ENCODE results near the gene LYPD6.

LYPD6 gene

GRCh38 chr2:149330127-149331022 is at the start of gene LYPD6:
TSS of gene LYPD6 (plus strand) at chr2:149330587. CDS start at chr2:149437709, 107,122 bp downstream.
- H3K4me3 ChIP-seq (ENCODE audit: low read length), result peak within 1 kb of the TSS; percentile 65
- no peak for TF ChIP-seq CTCF (IDR thresholded peaks at IDR 0.05; ENCODE audit: insufficient read depth, low read depth, low read length, missing control alignments)
- DNase-seq (ENCODE audit: low read depth), result peak; percentile 82

- DNase-seq (ENCODE audit: low read depth), result no peak
- no peak overlapping the region for H3K4me3 ChIP-seq (ENCODE audit: low read length)
- TF ChIP-seq CTCF (IDR thresholded peaks at IDR 0.05; ENCODE audit: insufficient read depth, low read depth, low read length, missing control alignments), result no peak
Measured at GRCh38 chr2:149281441-149281840, 48.9 kb upstream of the LYPD6 start.

- DNase-seq (ENCODE audit: low read depth), result no peak
- TF ChIP-seq CTCF (IDR thresholded peaks at IDR 0.05; ENCODE audit: insufficient read depth, low read depth, low read length, missing control alignments), result no peak
- H3K4me3 ChIP-seq (ENCODE audit: low read length), result no peak overlapping the region
Measured at GRCh38 chr2:149290662-149291061, 39.7 kb upstream of the LYPD6 start.

- TF ChIP-seq CTCF (IDR thresholded peaks at IDR 0.05; ENCODE audit: insufficient read depth, low read depth, low read length, missing control alignments), result no peak
- no peak for DNase-seq (ENCODE audit: low read depth)
Measured at GRCh38 chr2:149291881-149292280, 38.5 kb upstream of the LYPD6 start.

GRCh38 chr2:149296031-149296430 is 34.4 kb upstream of the LYPD6 start:
- no peak for DNase-seq (ENCODE audit: low read depth)
- no peak overlapping the region for H3K4me3 ChIP-seq (ENCODE audit: low read length)
- no peak for TF ChIP-seq CTCF (IDR thresholded peaks at IDR 0.05; ENCODE audit: insufficient read depth, low read depth, low read length, missing control alignments)

More at GRCh38 chr2:149291881-149292280, 38.5 kb upstream of the LYPD6 start:
- no peak overlapping the region for H3K4me3 ChIP-seq (ENCODE audit: low read length)

GRCh38 chr2:149307014-149307413 is 23.4 kb upstream of the LYPD6 start:
- TF ChIP-seq CTCF (IDR thresholded peaks at IDR 0.05; ENCODE audit: insufficient read depth, low read depth, low read length, missing control alignments), result no peak
- no peak for DNase-seq (ENCODE audit: low read depth)
- no peak overlapping the region for H3K4me3 ChIP-seq (ENCODE audit: low read length)

Measured in epithelial cell of esophagus (primary cell).